Loucy (cell line): ENCODE data around the gene HMGB3.

Source experiments
- H2AFZ ChIP-seq: fragments of 200-600 bp; sonication (generic); 2 replicates; pipeline ENCODE4 v1.6.0; 2016; ENCODE audit warnings: antibody characterized with exemption, mild to moderate bottlenecking, low read length, moderate library complexity
- H3F3A ChIP-seq: fragments of 200-600 bp; 2 replicates; pipeline ENCODE4 v1.6.0; 2016; ENCODE audit warnings: antibody characterized with exemption, low read depth, mild to moderate bottlenecking
- H3K27me3 ChIP-seq: fragments of 200-600 bp; sonication (generic); 2 replicates; pipeline ENCODE4 v1.6.1; 2014; ENCODE audit warnings: low read length, mild to moderate bottlenecking; ENCODE audit not compliant: insufficient read depth, poor library complexity, severe bottlenecking
- H3K36me3 ChIP-seq: fragments of 200-600 bp; sonication (generic); 2 replicates; pipeline ENCODE4 v1.6.1; 2016; ENCODE audit warnings: low read length; ENCODE audit not compliant: insufficient read depth
- H3K4me1 ChIP-seq: fragments of 200-600 bp; sonication (generic); 2 replicates; pipeline ENCODE4 v1.5.1; 2014; ENCODE audit warnings: low read length, mild to moderate bottlenecking; ENCODE audit not compliant: insufficient read depth, poor library complexity, severe bottlenecking
- H3K4me2 ChIP-seq: fragments of 200-600 bp; sonication (generic); 2 replicates; pipeline ENCODE4 v1.6.0; 2014; ENCODE audit warnings: antibody characterized with exemption, low read length, low read depth, mild to moderate bottlenecking; ENCODE audit not compliant: poor library complexity, severe bottlenecking
- H3K4me3 ChIP-seq: fragments of 200-600 bp; sonication (generic); 2 replicates; pipeline ENCODE4 v1.5.1; 2014; ENCODE audit warnings: low read length, mild to moderate bottlenecking, mixed read lengths; ENCODE audit not compliant: poor library complexity, severe bottlenecking
- H3K79me2 ChIP-seq: fragments of 200-600 bp; sonication (generic); 2 replicates; pipeline ENCODE4 v1.6.1; 2014; ENCODE audit warnings: low read length; ENCODE audit not compliant: insufficient read depth
- H3K9ac ChIP-seq: fragments of 200-600 bp; sonication (generic); 2 replicates; pipeline ENCODE4 v1.6.0; 2014; ENCODE audit warnings: mild to moderate bottlenecking, low read depth, low read length, moderate library complexity; ENCODE audit not compliant: poor library complexity, severe bottlenecking
- H3K9me2 ChIP-seq: fragments of 200-600 bp; sonication (generic); replicated peaks from 2 replicates; pipeline ENCODE4 v1.6.1; 2016; ENCODE audit warnings: low read depth, low read length, mixed read lengths
- H3K9me3 ChIP-seq: fragments of 200-600 bp; sonication (generic); 2 replicates; pipeline ENCODE4 v1.6.1; 2014; ENCODE audit warnings: mild to moderate bottlenecking, antibody characterized with exemption, low read length, low read depth; ENCODE audit not compliant: insufficient read depth
- H4K20me1 ChIP-seq: fragments of 200-600 bp; sonication (generic); 2 replicates; pipeline ENCODE4 v1.6.0; 2014; ENCODE audit warnings: antibody characterized with exemption, low read length, mild to moderate bottlenecking; ENCODE audit not compliant: insufficient read depth, poor library complexity, severe bottlenecking
- EZH2phosphoT487 ChIP-seq: fragments of 200-600 bp; IDR thresholded peaks from 2 replicates; pipeline ENCODE4 v1.6.1; 2018; ENCODE audit warnings: antibody characterized with exemption, mild to moderate bottlenecking, moderate library complexity, borderline replicate concordance
- TF ChIP-seq, protein P1 (sequence below): fragments of 200-600 bp; sonication (generic); conservative IDR thresholded peaks from 2 replicates; pipeline ENCODE4 v1.5.1; 2014; ENCODE audit warnings: mild to moderate bottlenecking, antibody characterized with exemption, low read length

Gene HMGB3

GRCh38 chrX:150966742-150967141 lies 16.4 kb upstream of the HMGB3 start:
- Histone ChIP-seq H3K9me3 (no peaks in the 10 kb centered on the region), H3K27me3 (no peaks in the 10 kb centered on the region), H3K4me1 (no peaks in the 10 kb centered on the region), H4K20me1 (no peaks in the 10 kb centered on the region), H3K9ac (no peak overlapping the region), H2AFZ (no peak overlapping the region), H3K79me2 (no peaks in the 10 kb centered on the region), H3K4me2 (no peak overlapping the region), H3F3A (no peaks in the 10 kb centered on the region), H3K36me3 (no peaks in the 10 kb centered on the region), H3K9me2 (no peaks in the 10 kb centered on the region), H3K4me3 (no peak overlapping the region)
- TF ChIP-seq, protein P1, sequence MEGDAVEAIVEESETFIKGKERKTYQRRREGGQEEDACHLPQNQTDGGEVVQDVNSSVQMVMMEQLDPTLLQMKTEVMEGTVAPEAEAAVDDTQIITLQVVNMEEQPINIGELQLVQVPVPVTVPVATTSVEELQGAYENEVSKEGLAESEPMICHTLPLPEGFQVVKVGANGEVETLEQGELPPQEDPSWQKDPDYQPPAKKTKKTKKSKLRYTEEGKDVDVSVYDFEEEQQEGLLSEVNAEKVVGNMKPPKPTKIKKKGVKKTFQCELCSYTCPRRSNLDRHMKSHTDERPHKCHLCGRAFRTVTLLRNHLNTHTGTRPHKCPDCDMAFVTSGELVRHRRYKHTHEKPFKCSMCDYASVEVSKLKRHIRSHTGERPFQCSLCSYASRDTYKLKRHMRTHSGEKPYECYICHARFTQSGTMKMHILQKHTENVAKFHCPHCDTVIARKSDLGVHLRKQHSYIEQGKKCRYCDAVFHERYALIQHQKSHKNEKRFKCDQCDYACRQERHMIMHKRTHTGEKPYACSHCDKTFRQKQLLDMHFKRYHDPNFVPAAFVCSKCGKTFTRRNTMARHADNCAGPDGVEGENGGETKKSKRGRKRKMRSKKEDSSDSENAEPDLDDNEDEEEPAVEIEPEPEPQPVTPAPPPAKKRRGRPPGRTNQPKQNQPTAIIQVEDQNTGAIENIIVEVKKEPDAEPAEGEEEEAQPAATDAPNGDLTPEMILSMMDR, result no peak
- no peak for TF ChIP-seq EZH2phosphoT487

- Histone ChIP-seq H4K20me1 (no peaks in the 10 kb centered on the region), H3K9ac (no peak overlapping the region), H3K4me2 (no peak overlapping the region), H3K36me3 (no peaks in the 10 kb centered on the region), H3K4me1 (no peaks in the 10 kb centered on the region), H3K27me3 (no peaks in the 10 kb centered on the region), H2AFZ (no peak overlapping the region), H3K79me2 (no peaks in the 10 kb centered on the region), H3K9me3 (no peaks in the 10 kb centered on the region), H3K9me2 (no peaks in the 10 kb centered on the region), H3K4me3 (no peak overlapping the region), H3F3A (no peaks in the 10 kb centered on the region)
- TF ChIP-seq, protein P1, result no peak
- TF ChIP-seq EZH2phosphoT487, result no peak
Measured at GRCh38 chrX:150967786-150968185, 15.3 kb upstream of the HMGB3 start.

GRCh38 chrX:150968862-150969720 lies 14.0 kb upstream of the HMGB3 start:
- TF ChIP-seq EZH2phosphoT487, result no peak
- TF ChIP-seq, protein P1, result no peak

More at GRCh38 chrX:150968862-150969720, 14.0 kb upstream of the HMGB3 start:
- Histone ChIP-seq H3K4me2 (no peak overlapping the region), H3K4me1 (no peaks in the 10 kb centered on the region), H2AFZ (no peak overlapping the region), H3F3A (no peaks in the 10 kb centered on the region), H3K9ac (no peak overlapping the region), H3K27me3 (no peaks in the 10 kb centered on the region), H3K9me2 (no peaks in the 10 kb centered on the region), H3K9me3 (no peaks in the 10 kb centered on the region), H3K4me3 (no peak overlapping the region), H3K79me2 (no peaks in the 10 kb centered on the region), H4K20me1 (no peaks in the 10 kb centered on the region), H3K36me3 (no peaks in the 10 kb centered on the region)
